GM18502 (cell line): ENCODE measurements around the gene ASB5.
"Not testable (repeated sequence)": the region's sequence is repeated elsewhere in the genome, so short reads cannot be mapped to it uniquely, and the experiment has no call there.

Experiments
- ATAC-seq: cut with Tn5 transposase; IDR thresholded peaks from one replicate; pipeline ENCODE4 v1.9.1; 2021; ENCODE audit warnings: mild to moderate bottlenecking; ENCODE audit not compliant: unreplicated experiment, poor library complexity

The ASB5 gene

GRCh38 chr4:176268963-176269362, at the start of gene ASB5:
Gene ASB5, minus strand, starts transcription at chr4:176269222. Its CDS starts 114 bp downstream, at chr4:176269108.
- no peak for ATAC-seq

DNA sequence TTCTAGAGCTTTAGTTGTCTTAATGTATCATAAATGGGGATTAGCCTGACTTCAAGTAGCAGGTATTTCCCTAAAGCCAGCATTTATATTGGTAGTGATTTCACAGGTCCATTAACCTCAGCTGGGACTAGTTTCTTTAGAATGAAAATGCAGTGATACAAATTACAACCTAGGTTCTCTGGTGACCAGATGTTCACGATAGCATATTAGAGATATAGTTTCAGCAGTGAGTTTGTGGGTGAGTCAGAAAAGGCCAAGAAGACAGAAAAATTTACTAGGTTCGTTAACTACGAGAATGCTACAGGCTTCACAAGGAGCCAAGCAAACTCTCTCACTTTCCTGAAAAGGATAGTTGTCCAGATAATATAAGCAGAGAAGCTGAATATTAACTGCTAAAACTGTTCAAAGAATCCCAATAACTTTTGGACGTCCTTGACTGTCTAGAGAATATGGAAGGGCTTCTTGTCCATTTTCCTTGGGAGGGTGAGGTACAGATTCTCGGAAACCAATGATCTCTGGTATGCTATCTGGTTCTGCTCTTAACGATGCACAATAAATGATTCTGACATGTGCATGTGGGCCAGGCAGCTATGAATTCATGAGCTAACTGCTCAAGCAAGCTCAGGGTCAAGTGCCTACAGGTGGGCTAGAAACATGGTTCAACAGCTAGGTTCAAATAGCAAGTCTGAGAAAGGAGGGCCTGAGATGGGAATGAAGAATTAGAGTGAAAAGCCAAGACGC, 44.7 kb upstream of the ASB5 start:
- ATAC-seq: no peak

DNA sequence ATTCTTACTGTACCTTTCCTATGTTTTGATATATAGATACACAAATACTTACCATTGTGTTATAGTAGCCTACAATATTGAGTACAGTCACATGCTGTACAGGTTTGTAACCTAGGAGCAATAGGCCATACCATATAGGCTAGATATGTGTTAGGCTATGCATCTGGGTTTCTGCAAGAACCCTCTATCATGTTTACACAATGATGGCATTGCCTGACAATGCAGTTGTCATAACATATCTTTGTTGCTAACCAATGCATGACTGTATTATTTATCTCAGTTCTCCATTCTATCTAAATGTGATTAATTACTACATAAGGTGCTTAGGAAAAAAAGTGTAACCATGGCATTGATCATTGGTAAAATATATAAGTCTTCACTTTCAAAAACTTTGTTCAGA, 40.8 kb upstream of the ASB5 start:
- no peak for ATAC-seq

DNA sequence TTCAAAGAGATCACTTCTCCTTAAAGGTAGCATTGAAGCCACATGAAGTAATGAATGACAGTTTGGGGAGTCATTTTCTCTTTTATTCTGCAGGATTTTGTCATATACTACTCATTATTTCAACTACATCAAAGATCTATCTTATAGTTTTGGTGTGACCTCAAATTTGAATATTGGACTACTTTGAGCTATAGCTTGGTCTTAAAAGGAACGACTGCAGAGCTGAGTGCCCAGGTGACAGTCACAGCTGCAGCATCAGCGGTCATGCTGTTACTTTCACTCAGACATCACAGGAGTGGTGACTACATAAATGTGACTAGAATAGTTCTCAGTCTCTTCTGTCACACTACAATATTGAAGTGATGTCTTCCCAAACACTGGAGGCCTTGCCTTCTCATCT, 40.0 kb upstream of the ASB5 start:
- peak; percentile 98 for ATAC-seq

DNA sequence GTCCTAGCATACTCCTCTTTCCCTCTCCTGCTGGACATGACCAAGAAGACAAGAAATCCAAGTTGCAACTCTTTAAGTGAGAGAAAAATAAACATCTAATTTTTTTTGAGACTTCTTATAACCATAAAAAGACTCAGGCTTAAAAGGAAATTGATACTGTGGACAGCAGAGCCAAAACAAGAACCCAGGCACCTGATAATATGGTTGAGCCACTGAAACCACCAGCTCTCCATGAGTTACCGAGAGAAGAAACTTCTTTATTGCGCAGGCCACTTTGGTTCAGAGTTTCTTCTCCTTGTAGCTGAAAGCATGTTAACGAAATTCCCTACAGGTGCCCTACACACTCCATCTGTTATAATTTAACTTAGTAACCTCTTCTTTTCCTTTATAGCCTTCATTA, 39.4 kb upstream of the ASB5 start:
- ATAC-seq: peak; percentile 46

- no peak for ATAC-seq
Measured at GRCh38 chr4:176307666-176307930, 38.6 kb upstream of the ASB5 start.

GRCh38 chr4:176306837-176307665, 38.0 kb upstream of the ASB5 start:
- no peak for ATAC-seq

DNA sequence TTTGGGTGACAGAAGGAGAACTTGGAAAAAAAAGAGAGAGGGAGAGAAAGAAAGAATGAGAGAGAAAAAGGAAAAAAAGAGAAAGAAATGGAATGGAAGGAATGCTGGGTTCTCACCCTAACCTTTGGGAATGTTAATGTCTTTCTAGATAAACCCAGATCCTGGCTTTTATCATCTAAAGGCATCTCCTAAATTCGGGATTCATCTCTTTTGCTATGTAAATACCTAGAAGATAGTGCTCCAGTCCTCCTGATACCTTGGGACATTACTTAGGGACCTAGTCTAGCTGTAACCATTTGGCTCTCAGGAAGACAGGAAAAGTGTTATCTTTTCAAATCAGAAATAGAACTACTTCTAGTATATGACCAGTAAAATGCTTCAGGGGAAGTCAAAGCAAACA, 34.9 kb upstream of the ASB5 start:
- no peak for ATAC-seq

DNA sequence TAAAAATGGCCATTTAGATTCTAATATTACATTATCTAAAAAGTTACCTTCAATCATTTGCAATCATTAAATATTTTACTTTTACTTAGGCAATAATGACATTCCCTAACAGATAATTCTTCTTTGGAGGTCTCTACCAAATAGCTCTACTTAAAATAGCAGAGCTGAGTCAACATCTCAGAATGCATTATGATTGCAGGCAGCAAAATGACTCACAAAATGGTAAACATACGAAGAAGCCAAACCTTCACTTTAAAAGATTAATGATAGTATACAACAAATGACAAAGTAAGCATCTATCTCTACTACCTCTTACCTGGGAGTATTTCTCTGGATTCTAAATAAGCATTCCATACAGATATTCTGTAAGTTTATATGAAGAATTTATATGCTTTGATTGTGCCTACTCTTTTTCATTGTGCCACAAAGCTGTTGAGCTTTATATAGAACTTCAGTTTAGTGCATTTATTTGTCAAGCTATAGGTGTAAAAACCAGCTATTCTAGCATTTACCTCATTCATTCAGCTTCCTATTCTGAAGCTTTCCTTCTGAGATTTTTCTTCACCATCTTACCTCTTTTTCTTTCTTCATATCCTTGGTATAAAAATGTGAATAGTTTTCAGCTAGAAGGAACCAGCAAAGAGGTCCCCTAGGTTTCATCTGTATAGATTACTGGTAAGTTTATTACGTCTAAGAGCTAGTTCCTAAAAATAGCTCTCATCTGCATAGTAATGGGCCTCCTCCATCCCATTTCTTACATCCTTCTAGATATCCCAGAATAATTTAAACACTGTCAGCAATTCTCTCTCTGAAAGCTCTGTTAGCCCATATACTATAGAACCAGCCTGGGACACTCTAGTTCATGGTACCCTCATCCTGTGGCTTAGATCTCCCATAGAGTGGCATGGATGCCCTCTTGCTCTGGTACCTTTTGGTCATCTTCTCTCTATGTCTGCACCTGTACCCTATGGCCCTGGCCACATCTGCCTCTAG, 33.6 kb upstream of the ASB5 start:
- ATAC-seq: no peak

- peak; percentile 54 for ATAC-seq
Measured at GRCh38 chr4:176300565-176300964, 31.5 kb upstream of the ASB5 start.

DNA sequence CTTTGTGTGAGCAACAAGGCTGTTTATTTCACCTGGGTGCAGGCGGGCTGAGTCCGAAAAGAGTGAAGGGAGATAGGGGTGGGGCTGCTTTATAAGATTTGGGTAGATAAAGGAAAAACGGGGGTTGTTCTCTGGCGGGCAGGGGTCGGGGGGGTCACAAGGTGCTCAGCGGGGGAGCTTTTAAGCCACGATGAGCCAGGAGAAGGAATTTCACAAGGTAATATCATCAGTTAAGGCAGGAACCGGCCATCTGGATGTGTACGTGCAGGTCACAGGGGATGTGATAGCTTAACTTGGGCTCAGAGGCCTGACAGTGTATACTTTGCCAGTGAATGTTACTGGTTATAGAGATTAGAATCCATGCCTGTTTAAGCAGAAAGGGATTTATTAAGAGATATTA, 31.0 kb upstream of the ASB5 start:
- no peak for ATAC-seq

- ATAC-seq: no peak
Measured at GRCh38 chr4:176298664-176299063, 29.6 kb upstream of the ASB5 start.

DNA sequence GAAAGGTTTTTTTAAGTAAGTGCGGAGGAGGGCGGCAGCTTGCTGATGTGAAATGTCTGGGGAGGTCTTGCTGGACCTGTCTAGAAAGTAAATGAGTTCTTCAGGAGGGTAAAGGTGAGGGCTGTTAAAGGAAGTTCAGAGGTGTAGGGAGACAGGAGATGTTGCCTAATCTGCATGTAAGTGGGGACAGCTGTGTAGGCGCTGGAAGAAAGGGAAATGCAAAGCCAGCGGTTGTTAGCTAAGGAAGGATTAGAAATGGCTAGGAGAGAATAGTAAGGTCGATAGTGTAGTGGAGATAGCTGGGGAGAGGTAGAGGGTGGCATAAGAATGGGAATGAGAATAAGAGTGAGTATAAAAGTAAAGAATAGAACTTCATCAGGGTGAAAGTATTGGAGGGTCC, 26.9 kb upstream of the ASB5 start:
- ATAC-seq: not testable (repeated sequence)

- no peak for ATAC-seq
Measured at GRCh38 chr4:176293660-176294059, 24.6 kb upstream of the ASB5 start.

GRCh38 chr4:176292920-176293319, 23.9 kb upstream of the ASB5 start:
- no peak for ATAC-seq

GRCh38 chr4:176291748-176292147, 22.7 kb upstream of the ASB5 start:
- no peak for ATAC-seq

GRCh38 chr4:176290520-176290919, 21.5 kb upstream of the ASB5 start:
- ATAC-seq: no peak

DNA sequence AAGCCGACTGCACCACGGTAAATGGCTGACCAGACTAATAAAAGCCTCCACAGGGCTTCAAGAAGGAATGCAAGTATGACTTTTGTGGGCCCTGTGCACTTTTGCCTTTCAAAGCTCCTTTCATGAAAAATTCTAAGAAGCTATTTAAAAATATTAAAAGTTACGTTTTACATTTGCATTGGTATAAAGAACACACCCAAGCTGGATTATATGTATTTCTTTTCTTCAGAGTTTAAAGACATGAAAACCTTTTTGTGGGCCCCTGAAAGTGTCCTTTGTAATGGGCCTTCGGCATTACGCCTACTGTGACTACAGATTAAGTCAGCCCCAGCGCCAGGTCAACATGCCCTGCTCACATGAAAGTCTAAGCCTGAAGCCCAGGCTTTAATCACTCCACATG, 20.5 kb upstream of the ASB5 start:
- no peak for ATAC-seq

DNA sequence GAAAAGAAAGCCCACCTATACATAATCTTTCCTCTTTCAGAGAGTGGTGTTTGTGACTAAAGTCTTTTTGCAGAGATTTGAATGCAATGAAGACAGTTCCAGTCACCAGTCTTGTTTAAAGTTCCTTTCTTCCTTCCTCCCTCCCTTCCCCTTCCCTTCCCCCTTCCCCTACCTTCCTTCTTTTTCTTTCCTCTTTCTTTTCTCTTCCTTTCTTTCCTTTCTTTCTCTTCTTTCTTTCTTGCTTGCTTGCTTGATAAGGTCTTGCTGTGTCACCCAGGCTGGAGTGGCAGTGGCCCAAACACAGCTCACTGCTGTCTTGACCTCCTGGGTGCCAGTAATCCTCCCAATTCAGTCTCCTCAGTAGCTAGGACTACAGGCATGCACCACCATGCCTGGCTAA, 19.0 kb upstream of the ASB5 start:
- ATAC-seq: no peak

- no peak for ATAC-seq
Measured at GRCh38 chr4:176287546-176287945, 18.5 kb upstream of the ASB5 start.

DNA sequence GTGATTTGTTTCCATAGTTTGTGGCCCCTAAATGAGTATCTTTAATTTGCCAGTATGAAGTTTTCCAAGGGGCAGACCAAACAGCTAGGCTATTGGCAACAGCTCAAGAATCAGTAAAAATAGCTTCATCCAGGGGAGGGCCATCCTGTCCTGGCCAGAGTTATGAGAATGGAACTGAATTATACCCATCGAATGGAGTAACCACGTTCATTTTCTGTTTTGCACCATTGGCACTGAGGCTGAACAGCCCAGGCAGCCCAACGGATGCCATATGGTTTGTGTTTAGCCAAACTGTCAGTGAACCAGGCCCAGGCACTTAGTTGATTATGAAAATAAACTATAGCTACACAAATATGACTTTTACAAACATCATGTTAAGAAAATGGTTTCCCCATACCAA, 17.7 kb upstream of the ASB5 start:
- ATAC-seq: no peak
